Measurements from ENCODE around the gene SETBP1.

The SETBP1 gene

DNA sequence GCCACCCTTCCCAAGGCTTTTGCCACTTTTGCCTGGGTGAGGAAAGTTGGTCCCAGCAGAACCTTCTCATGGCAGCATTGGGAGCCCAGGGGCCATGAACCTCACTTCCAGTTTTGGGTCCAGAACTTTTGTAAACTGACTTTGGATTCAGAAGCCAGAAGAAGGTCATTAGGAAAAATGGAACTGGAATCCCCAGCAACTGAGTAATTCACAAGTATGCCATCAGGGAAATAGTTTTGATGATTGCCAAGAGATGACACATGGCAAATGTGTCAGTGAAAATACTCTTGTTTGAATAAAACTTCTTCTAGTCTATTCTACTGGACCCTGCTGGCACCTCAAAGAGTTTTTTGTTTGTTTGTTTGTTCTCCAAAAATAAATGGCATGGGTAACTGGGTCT lies 203.7 kb downstream of the SETBP1 start:
- Mint-ChIP-seq H3K36me3 (peaks cover 13% of the 10 kb centered on the region), H3K9me3 (no peaks in the 10 kb centered on the region), H3K27me3 (no peaks in the 10 kb centered on the region)

DNA sequence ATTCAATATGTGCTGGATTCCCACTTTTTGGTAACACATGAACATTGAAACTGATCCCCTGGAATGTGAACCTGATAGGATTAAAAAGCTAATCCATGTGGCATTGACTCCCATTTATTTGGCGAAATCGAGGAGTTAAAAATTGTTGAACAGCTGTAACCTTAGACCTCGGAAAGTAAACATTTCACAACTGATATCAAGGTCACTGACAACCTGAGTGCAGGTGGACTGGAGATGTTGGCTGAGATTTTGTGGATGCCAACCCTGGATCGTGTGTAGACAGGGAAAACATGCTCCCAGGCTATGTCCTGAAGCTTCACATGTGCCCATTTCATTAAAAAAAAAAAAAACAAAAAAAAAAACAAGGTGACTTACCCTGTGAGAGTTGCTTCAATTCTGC lies 204.8 kb downstream of the SETBP1 start:
- peak overlapping the region; percentile 93 for H3K27ac Mint-ChIP-seq
- H3K4me1 Mint-ChIP-seq = peaks cover 38% of the 10 kb centered on the region
- H3K9me3 Mint-ChIP-seq = no peaks in the 10 kb centered on the region
- DNase-seq (ENCODE audit: low spot score in 2 of 2) (no peak), ATAC-seq (ENCODE audit: low read depth) (no peak)
- no peak overlapping the region for H3K4me3 Mint-ChIP-seq
- H3K27me3 Mint-ChIP-seq = no peaks in the 10 kb centered on the region
- H3K36me3 Mint-ChIP-seq = peaks cover 7% of the 10 kb centered on the region

More for the DNA sequence above, 203.7 kb downstream of the SETBP1 start:
- ATAC-seq (ENCODE audit: low read depth) (no peak), DNase-seq (ENCODE audit: low spot score in 2 of 2) (no peak)
- Mint-ChIP-seq H3K4me1 (peaks cover 43% of the 10 kb centered on the region), H3K27ac (no peak overlapping the region), H3K4me3 (no peak overlapping the region)

DNA sequence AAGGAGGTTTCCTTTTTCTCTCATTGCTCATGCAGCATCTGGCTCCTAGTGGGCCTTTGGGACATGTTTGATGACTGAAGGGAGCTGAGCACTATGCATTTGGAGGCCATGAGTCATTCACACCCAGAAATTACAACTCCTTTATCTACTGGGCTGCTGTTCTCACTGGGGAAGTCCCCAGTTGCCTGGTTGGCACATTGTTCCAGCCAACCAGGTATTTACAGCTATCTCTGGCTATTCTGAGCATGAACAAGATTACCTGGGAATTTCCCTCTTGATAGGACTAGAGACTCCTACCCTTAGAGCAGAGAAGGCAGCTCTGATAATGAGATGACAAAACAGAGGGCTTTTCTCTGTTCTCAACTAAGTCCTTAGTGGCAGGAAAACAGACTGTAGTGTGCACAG lies 206.5 kb downstream of the SETBP1 start:
- Mint-ChIP-seq H3K9me3 (peaks cover 6% of the 10 kb centered on the region), H3K4me3 (no peak overlapping the region), H3K27me3 (no peaks in the 10 kb centered on the region), H3K4me1 (peaks cover 44% of the 10 kb centered on the region), H3K27ac (peak overlapping the region; percentile 93), H3K36me3 (peaks cover 18% of the 10 kb centered on the region)
- DNase-seq (ENCODE audit: low spot score in 2 of 2) (peak in 1 of 2 donors; percentile 11), ATAC-seq (ENCODE audit: low read depth) (peak; percentile 92)

DNA sequence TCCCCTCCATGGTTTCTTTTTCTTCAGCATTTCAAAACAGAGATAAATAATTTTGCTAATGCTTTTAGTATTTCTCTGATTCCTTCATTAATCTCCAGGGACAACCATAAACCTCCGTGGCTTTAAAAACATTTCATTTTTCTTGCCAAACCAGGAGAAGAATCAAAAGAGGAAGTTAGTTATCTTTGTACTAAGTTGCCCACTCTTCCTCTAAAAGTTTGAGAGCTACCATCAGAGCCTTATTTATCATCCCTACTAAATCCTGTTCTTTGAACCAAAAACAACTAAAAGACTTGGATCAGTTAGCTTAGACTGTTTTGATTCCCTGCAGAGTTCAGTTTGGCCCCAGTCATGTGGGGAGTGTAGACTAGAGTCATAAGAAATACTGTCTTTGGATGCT lies 208.4 kb downstream of the SETBP1 start:
- peaks cover 23% of the 10 kb centered on the region for H3K36me3 Mint-ChIP-seq
- no peaks in the 10 kb centered on the region for H3K27me3 Mint-ChIP-seq
- peaks cover 54% of the 10 kb centered on the region for H3K4me1 Mint-ChIP-seq
- H3K4me3 Mint-ChIP-seq = no peak overlapping the region
- DNase-seq (ENCODE audit: low spot score in 2 of 2) (no peak), ATAC-seq (ENCODE audit: low read depth) (peak; percentile 19)
- H3K9me3 Mint-ChIP-seq = peaks cover 6% of the 10 kb centered on the region
- H3K27ac Mint-ChIP-seq = peak overlapping the region; percentile 93

DNA sequence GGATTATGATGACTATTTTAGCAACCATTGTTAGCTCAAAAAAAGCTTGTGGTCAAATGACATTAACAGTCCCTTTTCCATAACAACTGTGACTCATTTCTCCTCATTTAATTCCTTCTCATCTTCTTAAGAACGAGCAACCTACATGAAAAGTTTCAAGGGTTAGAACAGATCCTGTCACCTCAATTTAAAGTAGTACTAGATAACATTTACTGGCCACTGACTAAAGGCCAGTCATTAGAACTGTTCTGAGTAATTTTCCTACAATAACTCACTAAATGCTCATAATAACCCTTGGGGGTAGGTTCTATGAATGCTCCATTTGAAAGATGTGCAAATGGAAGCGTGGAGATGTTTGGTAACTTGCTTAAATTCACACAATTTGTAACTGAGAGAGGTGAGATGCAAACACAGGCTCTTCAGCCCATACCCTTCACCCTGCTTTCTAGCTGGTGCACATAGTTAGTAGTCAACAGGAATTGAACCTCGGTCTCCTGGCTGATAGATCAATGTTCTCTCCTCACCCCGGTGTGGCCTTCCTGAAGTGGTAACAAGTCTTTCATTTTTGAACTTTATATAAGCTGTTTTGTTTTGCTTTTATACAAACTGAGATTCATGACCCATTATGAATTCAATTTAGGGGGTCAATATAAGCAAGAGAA lies 212.5 kb downstream of the SETBP1 start:
- DNase-seq (ENCODE audit: low spot score in 2 of 2) (no peak), ATAC-seq (ENCODE audit: low read depth) (no peak)
- Mint-ChIP-seq H3K27ac (peak overlapping the region; percentile 38), H3K9me3 (peaks cover 6% of the 10 kb centered on the region), H3K4me1 (peaks cover 53% of the 10 kb centered on the region), H3K4me3 (no peak overlapping the region), H3K36me3 (peaks cover 27% of the 10 kb centered on the region), H3K27me3 (no peaks in the 10 kb centered on the region)

DNA sequence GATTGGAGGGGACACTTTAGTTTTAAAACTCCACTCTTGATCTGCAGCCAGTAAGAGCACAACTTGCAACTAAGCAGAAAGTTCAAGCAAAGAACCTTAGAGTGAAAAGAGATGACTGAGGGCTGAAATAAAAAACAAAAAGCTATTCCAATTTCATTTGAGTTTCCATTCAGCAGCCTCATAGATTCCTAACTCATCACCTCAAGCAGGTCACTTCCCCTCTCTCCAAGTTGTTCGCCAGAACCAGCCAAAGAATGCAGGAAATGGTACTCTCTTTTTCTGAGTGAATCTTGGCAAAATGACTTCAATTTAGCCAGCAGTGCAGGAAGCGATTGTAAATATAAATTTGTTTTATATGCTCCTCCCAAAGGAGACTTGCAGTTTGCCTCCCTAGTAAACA lies 213.3 kb downstream of the SETBP1 start:
- peaks cover 6% of the 10 kb centered on the region for H3K9me3 Mint-ChIP-seq
- no peak overlapping the region for H3K27ac Mint-ChIP-seq
- DNase-seq (ENCODE audit: low spot score in 2 of 2) (no peak), ATAC-seq (ENCODE audit: low read depth) (no peak)
- peaks cover 46% of the 10 kb centered on the region for H3K4me1 Mint-ChIP-seq
- H3K27me3 Mint-ChIP-seq = no peaks in the 10 kb centered on the region
- no peak overlapping the region for H3K4me3 Mint-ChIP-seq
- H3K36me3 Mint-ChIP-seq = peaks cover 27% of the 10 kb centered on the region

DNA sequence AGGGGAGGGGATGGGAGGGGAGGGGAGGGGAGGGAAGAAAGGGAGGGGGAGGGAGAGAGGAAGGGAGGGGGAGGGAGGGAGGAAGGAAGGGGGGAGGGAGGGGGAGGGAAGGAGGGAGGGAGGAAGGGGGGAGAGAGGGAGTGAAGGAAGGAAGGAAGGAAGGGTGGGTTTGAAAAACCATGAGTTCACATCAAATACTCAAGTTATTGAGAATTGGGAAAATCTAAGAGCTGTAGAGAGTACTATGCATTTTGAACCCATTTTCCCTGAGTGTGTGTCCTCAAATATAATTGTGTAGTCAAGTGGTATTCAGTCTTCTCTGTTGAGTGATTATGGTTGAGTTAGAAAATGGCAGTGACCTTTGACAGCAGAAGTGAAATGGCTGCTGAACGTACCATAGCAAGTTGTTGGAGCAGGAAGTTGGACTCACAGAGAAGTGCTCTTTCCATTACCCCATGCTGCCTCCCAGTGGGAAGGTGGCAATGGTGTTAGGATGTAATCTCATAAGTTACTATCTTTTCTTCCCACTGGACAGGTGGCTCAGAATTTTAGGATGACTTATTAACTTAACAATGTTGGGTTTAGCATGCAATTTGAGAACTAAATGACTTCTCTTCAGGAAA lies 214.6 kb downstream of the SETBP1 start:
- Mint-ChIP-seq H3K27me3 (no peaks in the 10 kb centered on the region), H3K9me3 (peaks cover 6% of the 10 kb centered on the region), H3K4me1 (peaks cover 41% of the 10 kb centered on the region), H3K4me3 (no peak overlapping the region), H3K36me3 (peaks cover 24% of the 10 kb centered on the region), H3K27ac (peak overlapping the region; percentile 18)
- DNase-seq (ENCODE audit: low spot score in 2 of 2) (no peak), ATAC-seq (ENCODE audit: low read depth) (no peak)

DNA sequence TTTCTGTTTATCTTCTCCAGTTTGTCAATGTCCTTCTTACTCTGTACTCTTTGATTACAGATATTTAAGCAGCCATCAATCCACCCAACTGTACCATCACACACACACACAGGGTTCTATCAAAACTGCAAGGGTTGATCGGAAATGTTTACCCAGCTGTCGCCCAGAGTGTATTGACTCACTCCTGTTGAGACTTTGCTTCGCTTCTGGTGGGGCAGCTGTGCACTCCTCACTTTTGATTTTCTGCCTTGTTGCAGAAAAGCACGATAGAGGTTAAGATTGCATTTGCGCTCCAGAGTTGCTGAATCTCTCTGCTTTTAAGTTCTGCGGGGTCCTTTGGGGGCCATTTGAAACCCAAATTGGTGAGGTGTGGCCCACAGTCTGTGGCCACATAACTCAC lies 216.2 kb downstream of the SETBP1 start:
- H3K27ac Mint-ChIP-seq = no peak overlapping the region
- DNase-seq (ENCODE audit: low spot score in 2 of 2) (no peak), ATAC-seq (ENCODE audit: low read depth) (no peak)
- H3K27me3 Mint-ChIP-seq = no peaks in the 10 kb centered on the region
- no peaks in the 10 kb centered on the region for H3K9me3 Mint-ChIP-seq
- H3K36me3 Mint-ChIP-seq = peaks cover 15% of the 10 kb centered on the region
- no peak overlapping the region for H3K4me3 Mint-ChIP-seq
- H3K4me1 Mint-ChIP-seq = peaks cover 42% of the 10 kb centered on the region

DNA sequence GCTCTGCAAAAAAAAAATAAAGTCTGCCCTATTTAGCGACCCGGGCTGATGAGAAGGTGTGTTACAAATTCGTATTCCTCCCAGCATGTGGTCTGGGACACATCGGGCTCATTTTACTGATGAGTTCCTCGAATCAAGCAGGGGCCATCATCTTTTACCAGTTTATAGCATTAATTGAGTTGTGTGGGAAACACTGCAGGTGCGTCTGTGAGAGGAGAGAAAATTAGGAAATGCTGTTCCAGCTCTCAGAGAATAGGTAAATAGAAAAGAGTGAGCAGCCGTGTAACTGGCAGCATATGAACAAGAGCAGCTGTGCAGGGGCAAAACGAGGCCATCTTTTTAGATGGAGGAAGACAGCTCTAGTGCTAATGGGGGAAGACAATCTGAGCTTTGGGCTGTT lies 216.7 kb downstream of the SETBP1 start:
- H3K27me3 Mint-ChIP-seq = no peaks in the 10 kb centered on the region
- no peaks in the 10 kb centered on the region for H3K9me3 Mint-ChIP-seq
- no peak overlapping the region for H3K27ac Mint-ChIP-seq
- H3K4me3 Mint-ChIP-seq = no peak overlapping the region
- no peak for ATAC-seq (ENCODE audit: low read depth)
- no peak for DNase-seq (ENCODE audit: low spot score in 2 of 2)
- peaks cover 39% of the 10 kb centered on the region for H3K4me1 Mint-ChIP-seq
- H3K36me3 Mint-ChIP-seq = peaks cover 12% of the 10 kb centered on the region

DNA sequence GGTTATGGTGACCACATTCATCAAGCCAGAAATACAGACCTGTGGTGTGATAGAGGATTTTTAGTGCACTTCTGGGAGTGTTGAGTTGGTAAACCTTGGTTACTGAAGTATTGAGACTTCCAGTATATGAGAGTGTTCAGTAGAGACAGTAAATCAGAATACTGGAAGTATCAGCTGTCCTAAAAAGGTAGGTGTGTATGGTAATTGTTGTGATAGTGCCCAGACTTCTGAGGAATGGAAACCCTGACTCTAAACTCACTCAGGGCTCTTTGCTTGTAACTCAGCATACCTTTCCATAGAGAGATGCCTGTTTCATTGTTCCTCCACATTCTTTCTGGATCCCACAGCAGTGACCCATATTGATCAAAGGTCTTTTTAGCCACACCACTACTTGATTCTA lies 217.1 kb downstream of the SETBP1 start:
- Mint-ChIP-seq H3K4me1 (peaks cover 36% of the 10 kb centered on the region), H3K36me3 (peaks cover 10% of the 10 kb centered on the region), H3K27me3 (no peaks in the 10 kb centered on the region), H3K4me3 (no peak overlapping the region), H3K9me3 (no peaks in the 10 kb centered on the region), H3K27ac (no peak overlapping the region)
- ATAC-seq (ENCODE audit: low read depth) (no peak), DNase-seq (ENCODE audit: low spot score in 2 of 2) (no peak)

DNA sequence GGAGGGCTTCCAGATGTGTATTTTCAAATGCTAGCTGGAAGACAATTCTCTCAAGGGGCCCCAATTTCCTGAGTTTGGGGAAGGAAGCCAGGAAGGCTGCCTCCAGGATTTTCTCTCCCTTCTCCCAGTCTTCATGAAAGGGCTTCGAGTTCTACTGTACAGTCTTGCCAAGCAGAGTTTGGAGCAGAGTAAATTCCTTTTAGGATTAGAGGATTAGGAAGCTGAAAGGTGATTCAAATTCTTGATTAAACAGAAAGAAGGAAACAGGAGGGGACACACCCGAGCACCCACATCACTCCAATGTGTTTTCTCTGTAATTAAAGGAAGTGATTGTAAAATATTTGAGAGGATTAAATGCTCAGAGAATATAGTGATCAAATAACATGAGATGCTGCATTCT lies 217.8 kb downstream of the SETBP1 start:
- Mint-ChIP-seq H3K9me3 (no peaks in the 10 kb centered on the region), H3K36me3 (peaks cover 14% of the 10 kb centered on the region), H3K27me3 (no peaks in the 10 kb centered on the region), H3K27ac (no peak overlapping the region), H3K4me1 (peaks cover 33% of the 10 kb centered on the region), H3K4me3 (no peak overlapping the region)
- no peak for DNase-seq (ENCODE audit: low spot score in 2 of 2)
- ATAC-seq (ENCODE audit: low read depth) = no peak

DNA sequence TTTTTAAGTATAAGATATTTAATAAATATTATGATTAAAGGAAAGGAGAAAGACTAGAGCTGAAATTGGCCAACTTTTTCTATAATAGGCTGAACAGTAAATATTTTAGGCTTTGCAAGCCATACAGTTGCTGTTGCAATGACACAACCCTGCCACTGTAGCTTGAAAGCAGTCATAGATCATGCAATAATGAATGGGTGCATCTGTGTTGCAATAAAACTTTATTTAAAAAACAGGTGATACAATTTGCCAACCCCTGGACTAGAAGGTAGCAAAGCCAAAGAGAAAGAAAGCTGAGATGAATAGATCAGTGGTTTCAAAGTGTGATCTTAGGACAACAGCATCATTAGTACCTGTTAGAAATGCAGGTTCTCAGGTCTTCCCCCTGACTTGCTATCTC lies 219.1 kb downstream of the SETBP1 start:
- H3K27ac Mint-ChIP-seq = no peak overlapping the region
- H3K27me3 Mint-ChIP-seq = no peaks in the 10 kb centered on the region
- ATAC-seq (ENCODE audit: low read depth) (no peak), DNase-seq (ENCODE audit: low spot score in 2 of 2) (no peak)
- no peak overlapping the region for H3K4me3 Mint-ChIP-seq
- peaks cover 23% of the 10 kb centered on the region for H3K4me1 Mint-ChIP-seq
- H3K9me3 Mint-ChIP-seq = no peaks in the 10 kb centered on the region
- peaks cover 20% of the 10 kb centered on the region for H3K36me3 Mint-ChIP-seq

DNA sequence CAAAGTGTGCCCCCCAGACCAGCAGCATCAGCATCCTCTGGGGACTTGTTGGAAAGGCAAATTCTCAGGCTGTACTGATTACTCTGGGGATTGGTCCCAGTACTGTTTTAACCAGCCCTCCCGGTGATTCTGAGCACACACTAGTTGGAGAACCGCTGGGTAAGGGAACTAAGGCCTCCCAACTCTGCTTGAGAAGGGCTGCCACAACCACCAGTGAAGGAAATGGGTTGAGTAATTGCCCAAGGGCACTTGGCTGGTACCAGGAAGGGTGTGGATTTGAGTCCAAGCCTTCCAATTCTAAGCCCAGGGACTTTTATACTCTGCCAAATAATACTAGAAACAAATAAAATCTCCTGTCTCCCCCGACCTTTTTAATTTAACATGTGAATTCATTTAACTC lies 219.9 kb downstream of the SETBP1 start:
- Mint-ChIP-seq H3K4me3 (no peak overlapping the region), H3K9me3 (no peaks in the 10 kb centered on the region), H3K27me3 (no peaks in the 10 kb centered on the region), H3K27ac (no peak overlapping the region), H3K36me3 (peaks cover 21% of the 10 kb centered on the region), H3K4me1 (peaks cover 17% of the 10 kb centered on the region)
- no peak for DNase-seq (ENCODE audit: low spot score in 2 of 2)
- ATAC-seq (ENCODE audit: low read depth) = no peak

DNA sequence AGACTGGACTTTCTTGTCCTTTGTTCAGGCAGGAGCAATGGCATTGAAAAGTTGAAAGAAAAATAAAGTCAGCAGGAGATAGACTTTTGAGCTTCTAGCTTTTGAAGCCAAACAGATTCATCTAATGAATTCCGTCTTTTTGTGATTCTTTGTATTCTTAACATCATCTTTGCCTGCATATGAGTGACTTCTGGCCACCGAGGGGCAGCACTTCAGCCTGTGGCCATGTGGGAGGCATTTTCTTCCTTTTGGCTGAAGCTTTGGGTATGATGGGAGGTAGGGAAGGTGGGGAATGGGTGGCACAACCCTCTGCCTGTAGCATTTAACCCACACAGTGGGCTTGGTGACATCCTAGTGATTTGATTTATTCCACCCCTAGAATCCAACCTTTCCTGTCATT lies 220.6 kb downstream of the SETBP1 start:
- H3K36me3 Mint-ChIP-seq = peaks cover 21% of the 10 kb centered on the region
- ATAC-seq (ENCODE audit: low read depth) (no peak), DNase-seq (ENCODE audit: low spot score in 2 of 2) (no peak)
- peaks cover 19% of the 10 kb centered on the region for H3K4me1 Mint-ChIP-seq
- no peak overlapping the region for H3K4me3 Mint-ChIP-seq
- H3K27me3 Mint-ChIP-seq = no peaks in the 10 kb centered on the region
- peak overlapping the region; percentile 12 for H3K27ac Mint-ChIP-seq
- no peaks in the 10 kb centered on the region for H3K9me3 Mint-ChIP-seq

DNA sequence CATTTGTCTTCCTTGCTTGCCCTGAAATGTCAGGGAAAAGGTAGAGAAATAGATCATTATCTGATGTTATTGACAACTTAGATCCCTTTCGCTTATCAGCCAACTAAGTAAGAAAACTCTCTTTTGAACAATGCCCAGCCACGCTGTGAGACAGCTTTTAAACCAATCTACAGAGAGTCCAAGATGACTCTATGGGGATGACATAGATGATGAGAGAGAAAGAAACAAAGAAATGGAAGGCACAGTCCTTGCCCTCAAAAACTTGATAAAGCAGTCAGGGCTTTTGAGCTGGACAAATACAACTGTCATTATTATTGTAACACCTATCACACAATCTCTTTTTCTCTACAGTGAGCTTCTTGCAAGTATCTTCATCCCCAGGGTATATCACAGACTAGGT lies 222.6 kb downstream of the SETBP1 start:
- ATAC-seq (ENCODE audit: low read depth) (no peak), DNase-seq (ENCODE audit: low spot score in 2 of 2) (no peak)
- H3K36me3 Mint-ChIP-seq = peaks cover 24% of the 10 kb centered on the region
- no peak overlapping the region for H3K27ac Mint-ChIP-seq
- H3K9me3 Mint-ChIP-seq = no peaks in the 10 kb centered on the region
- no peak overlapping the region for H3K4me3 Mint-ChIP-seq
- no peaks in the 10 kb centered on the region for H3K27me3 Mint-ChIP-seq
- H3K4me1 Mint-ChIP-seq = peaks cover 12% of the 10 kb centered on the region

All from memory B cell (primary cell).